GM18873 (cell line): ENCODE measurements around the gene CTNNA3.

ENCODE experiments used
- ATAC-seq: cut with Tn5 transposase; IDR thresholded peaks from one replicate; pipeline ENCODE4 v1.9.1; 2021; ENCODE audit warnings: mild to moderate bottlenecking, moderate library complexity, moderate number of reproducible peaks; ENCODE audit not compliant: unreplicated experiment, low FRiP score

The CTNNA3 gene

DNA sequence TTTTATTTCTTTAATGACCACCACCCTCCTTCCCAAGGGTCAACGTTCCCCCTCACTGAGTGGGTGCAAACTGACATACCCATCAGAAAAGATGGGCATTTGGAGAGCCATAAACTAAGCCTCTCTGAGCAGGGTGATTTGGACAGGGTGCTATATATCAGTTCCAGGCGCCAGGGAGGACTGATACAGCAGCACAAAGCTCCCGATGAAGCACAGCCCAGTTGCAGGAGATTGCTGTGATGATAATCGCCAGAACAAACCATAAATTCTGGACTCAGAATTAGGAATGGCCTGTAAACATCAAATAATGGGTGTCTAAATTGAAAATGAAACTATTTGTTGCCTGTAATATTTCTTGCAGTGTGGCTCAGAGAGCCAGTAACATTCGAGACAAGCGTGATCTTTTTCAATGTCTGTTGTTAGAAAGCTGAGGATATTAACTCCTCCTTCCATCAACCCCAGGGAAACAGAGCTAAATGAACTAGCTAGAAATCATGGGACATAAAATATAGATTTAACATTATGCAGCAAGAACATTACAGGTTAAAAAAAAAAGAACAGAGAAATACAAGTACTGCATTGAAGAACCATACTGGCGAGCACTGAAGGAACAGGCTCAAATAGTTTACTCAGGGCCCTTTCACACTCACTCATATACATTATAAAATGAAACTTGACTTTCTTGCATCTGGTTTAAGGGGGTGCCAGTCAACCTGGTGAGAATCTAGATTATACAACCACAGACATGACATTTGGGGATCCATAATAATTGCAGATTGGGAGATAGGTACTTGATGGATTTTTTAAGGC is 907.6 kb downstream of the CTNNA3 start:
- ATAC-seq, result no peak

DNA sequence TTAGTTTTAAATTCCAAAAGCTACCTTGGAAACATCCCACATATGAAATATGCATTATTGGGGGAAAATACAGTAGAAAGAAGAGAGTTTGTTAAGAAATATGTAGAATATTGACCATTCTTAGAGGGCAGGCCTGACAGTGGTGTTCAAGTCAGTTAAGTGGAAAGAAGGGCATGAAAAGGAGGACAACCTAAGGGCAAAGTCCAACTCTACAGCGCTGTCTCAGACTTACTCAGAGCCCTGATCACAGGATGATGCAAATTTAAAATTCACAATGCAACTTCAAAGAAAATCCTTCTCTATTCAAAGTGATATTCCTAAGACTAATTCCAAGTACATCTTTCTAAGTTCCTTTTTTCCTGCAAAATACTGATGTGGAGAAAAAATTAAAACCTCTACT is 909.3 kb downstream of the CTNNA3 start:
- ATAC-seq, result no peak

- ATAC-seq, result no peak
Observed at GRCh38 chr10:66784770-66785169, 911.2 kb downstream of the CTNNA3 start.

DNA sequence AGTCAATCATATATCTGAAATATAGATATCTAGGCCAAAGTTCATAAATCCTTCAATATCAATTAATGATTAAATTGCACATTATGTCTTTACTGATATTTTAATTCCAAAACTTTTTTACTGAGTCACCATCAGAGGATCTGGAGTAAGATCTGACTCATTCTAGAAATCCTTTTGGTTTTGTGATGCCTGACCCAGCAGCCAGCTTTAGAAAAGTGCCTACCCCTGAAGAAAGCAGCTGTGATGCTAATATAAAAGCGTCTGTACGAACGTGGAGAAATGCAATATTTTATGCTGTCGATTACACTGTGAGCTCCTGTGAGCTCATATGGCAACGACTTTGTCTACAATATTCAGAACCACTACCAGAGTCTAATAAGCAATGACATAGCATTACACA is 912.7 kb downstream of the CTNNA3 start:
- ATAC-seq, result no peak

DNA sequence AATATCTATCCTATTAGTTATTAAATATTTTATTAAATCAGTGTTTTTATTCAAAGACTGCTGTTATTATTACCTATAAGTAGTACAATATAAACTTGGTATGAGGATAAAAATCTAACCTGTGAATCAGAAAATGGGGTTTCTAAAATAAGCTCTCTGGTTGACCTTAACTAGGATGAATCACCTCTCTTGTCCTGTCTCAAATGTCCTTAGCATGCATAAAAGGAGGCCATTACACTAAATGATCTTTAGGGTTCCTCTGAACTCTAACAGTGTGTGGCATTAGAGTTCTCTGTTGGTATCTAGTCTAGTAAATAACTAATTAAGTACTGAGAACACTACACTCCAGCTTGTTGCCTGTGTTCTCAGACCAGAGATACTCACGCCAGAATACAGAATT is 913.2 kb downstream of the CTNNA3 start:
- no peak for ATAC-seq

DNA sequence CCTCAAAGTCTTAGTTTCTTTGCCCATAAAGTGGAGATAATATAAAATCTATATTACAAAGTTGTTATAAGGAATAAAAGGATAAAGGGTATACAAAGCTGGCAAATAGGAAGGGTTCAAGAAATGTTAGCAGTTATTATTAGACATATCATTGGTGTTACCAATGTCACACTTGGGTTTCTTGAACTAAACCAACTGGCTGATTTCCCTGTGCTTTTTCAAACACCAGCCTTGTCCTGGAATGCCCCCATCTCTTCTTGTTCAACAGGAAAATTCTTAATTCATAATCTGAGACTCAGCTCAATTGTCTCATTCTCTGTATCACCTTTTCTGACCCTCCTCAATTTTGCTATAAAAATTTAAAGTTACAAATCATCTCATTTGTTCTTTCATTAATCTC is 913.9 kb downstream of the CTNNA3 start:
- no peak for ATAC-seq

GRCh38 chr10:66780796-66781195 is 915.2 kb downstream of the CTNNA3 start:
- ATAC-seq, result no peak

- ATAC-seq, result no peak
Observed at GRCh38 chr10:66778351-66778750, 917.6 kb downstream of the CTNNA3 start.

GRCh38 chr10:66777665-66778064 is 918.3 kb downstream of the CTNNA3 start:
- no peak for ATAC-seq

- ATAC-seq, result no peak
Observed at GRCh38 chr10:66773472-66773817, 922.5 kb downstream of the CTNNA3 start.

DNA sequence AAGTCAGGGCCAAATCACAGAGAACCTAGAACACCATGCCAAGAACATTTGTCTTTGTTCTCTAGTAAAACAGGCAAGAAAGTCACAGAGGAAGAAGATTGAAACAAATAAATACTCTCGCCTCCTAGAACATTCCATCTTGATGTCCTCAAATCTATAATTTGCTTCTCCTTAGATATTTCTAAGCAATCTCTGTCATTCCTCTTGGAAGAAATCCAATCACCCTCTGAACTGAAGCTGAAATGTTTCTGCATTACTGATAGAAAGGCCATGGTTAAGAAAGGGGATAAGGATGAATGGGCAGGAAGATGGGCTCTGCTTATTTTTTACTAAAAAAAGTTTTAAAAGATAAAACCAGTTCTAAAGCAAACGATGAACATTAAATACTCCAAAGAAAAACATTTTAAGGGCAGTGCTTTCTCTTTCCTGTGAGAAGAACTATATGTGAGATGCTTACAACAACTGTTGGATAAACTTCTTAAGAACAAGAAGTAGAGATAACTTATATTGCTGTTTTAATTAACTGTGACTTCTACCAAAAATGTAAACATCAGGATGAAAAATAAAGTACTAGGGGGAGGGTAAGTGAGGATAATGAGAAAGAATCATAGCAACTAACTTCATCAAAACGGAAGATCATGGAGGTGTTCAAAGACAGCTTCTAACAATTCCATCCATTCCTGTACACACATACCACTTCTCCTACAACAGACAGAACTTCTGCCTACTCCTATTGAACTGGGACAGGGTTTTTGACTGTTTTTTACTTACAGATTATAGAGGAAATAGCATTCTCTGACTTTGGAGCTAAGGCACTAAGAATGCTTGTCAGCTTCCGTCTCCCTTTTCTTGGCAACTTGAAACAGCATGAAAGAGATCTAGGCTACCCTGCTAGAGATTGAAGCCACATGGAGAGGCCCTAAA is 923.2 kb downstream of the CTNNA3 start:
- ATAC-seq, result no peak

DNA sequence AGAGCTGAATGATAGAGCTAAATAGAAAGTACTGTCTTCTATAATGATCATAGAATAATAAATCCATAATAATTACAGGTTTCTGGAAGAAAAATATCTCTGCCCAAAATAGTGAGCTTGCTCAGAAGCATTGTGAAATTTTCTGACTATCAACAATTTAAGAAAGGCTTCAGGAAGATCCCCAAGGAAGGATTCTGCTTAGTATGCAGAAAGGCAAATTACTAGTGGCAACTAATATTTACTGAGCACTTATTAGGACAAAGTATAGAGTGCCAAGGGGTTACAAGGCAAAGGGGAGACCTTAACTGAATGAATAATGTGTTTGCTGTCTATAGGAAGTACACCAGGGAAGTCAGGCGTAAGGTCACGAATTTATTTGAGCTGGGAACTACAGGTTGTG is 928.3 kb downstream of the CTNNA3 start:
- no peak for ATAC-seq

DNA sequence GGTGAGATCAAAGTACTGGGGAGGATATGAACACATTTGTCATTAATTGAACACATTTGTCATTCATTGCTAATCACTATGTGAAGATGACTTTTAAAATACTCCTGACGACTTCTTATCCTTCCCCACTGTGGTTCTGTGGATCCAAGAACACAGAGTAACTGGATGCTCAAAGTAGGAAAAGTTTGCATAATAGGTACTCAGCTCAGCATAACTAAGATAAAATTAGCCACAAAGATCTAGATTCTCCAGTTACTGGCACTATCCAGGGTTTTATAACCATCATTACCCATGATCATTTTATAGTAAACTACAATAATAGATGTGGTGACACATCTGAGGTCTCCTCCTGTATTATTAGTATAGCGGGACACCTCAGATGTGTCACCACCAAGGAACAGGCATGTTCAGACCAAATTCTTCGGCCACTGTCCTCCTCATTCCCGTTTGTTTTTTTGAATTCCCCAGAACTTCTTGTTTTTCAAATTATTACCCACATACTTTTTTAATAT is 933.7 kb downstream of the CTNNA3 start:
- ATAC-seq, result no peak

DNA sequence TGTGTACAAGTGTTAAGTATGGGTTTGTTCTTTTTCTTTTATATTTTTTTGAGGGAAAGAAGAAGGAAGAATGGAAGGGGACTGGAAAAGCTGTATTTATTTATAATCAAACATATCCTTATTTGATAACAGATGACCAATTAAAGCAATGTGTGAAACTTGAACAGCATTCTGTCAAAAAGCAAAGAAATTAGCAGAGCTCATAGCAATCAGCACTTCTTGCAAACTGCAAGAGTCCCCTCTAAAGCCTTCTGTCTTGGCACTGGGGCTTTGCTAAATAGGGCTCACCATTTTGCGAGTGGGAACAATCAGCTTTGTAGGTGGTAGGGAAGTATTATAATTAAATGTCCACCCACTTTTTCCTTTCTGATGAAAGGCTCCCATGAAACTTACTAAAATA is 935.1 kb downstream of the CTNNA3 start:
- ATAC-seq, result no peak

- ATAC-seq, result no peak
Observed at GRCh38 chr10:66755474-66755873, 940.5 kb downstream of the CTNNA3 start.

- no peak for ATAC-seq
Observed at GRCh38 chr10:66752714-66753113, 943.3 kb downstream of the CTNNA3 start.

- ATAC-seq, result no peak
Observed at GRCh38 chr10:66748217-66748616, 947.8 kb downstream of the CTNNA3 start.

GRCh38 chr10:66747451-66747850 is 948.5 kb downstream of the CTNNA3 start:
- no peak for ATAC-seq

DNA sequence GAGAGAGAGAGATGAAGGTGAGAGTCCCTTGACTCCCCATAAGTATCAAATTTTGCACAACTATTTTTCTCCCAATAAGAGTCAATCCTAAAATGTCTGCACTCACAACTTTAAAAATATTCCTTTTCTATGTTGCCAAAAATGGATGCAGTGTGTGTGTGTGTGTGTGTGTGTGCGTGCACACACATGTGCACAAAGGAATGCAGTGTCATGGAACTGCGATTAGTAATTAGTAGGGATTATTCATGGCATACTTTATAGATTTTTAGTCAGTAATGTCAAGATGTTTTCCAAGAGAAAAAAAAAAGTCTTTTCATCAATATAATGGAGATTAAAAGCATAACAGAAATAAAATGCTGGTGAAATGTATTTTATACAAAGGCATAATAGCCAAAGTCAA is 949.3 kb downstream of the CTNNA3 start:
- ATAC-seq, result no peak

DNA sequence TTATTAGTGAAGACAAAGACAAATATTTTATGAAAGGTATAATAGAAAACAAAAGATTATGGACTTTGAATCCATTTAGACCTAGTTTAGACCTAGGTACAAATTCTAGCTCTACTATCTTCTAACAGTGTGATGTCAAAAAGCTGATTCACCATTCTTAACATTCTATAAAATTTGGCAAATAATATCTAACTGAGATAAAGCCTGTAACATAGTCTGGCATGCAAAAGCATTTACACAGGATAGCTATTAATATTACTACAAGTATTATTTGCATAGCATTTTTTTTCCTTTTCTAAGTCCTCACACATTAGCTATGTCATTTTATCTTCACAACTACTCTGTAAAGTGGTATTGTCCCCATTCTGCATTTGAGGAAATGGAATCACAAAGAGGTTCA is 949.7 kb downstream of the CTNNA3 start:
- no peak for ATAC-seq

GRCh38 chr10:66744915-66745314 is 951.1 kb downstream of the CTNNA3 start:
- ATAC-seq, result no peak
